Mucosa of stomach (tissue), 1 donor: ENCODE measurements around the gene POLR1F.

Experiments
- H3K27me3 ChIP-seq: one replicate; pipeline ENCODE4 v1.7.0; 2013; ENCODE audit warnings: mild to moderate bottlenecking, low read length; ENCODE audit not compliant: control insufficient read depth, insufficient read depth
- H3K36me3 ChIP-seq: one replicate; pipeline ENCODE4 v1.7.0; 2013; ENCODE audit warnings: low read length; ENCODE audit not compliant: control insufficient read depth, insufficient read depth
- H3K4me1 ChIP-seq: one replicate; pipeline ENCODE4 v1.7.0; 2013; ENCODE audit warnings: mild to moderate bottlenecking, low read length; ENCODE audit not compliant: control insufficient read depth, insufficient read depth
- H3K4me3 ChIP-seq: one replicate; pipeline ENCODE4 v1.7.0; 2013; ENCODE audit warnings: low read length
- H3K9ac ChIP-seq: one replicate; pipeline ENCODE4 v1.7.0; 2013; ENCODE audit warnings: mild to moderate bottlenecking, low read length, moderate library complexity
- H3K9me3 ChIP-seq: one replicate; pipeline ENCODE4 v1.7.0; 2013; ENCODE audit warnings: mild to moderate bottlenecking, low read length, moderate library complexity; ENCODE audit not compliant: control insufficient read depth
- donor health status: Pancreatic carcinoma.

The POLR1F gene

GRCh38 chr7:19670806-19671205, 38.0 kb downstream of the POLR1F start:
- Histone ChIP-seq H3K9ac (no peak overlapping the region), H3K27me3 (no peaks in the 10 kb centered on the region), H3K4me1 (no peaks in the 10 kb centered on the region), H3K4me3 (no peak overlapping the region), H3K36me3 (no peaks in the 10 kb centered on the region), H3K9me3 (no peaks in the 10 kb centered on the region)

GRCh38 chr7:19665399-19666008, 43.3 kb downstream of the POLR1F start:
- Histone ChIP-seq H3K4me3 (no peak overlapping the region), H3K4me1 (no peaks in the 10 kb centered on the region), H3K9ac (no peak overlapping the region), H3K9me3 (no peaks in the 10 kb centered on the region), H3K36me3 (no peaks in the 10 kb centered on the region), H3K27me3 (no peaks in the 10 kb centered on the region)

GRCh38 chr7:19663816-19664462, 44.9 kb downstream of the POLR1F start:
- H3K4me3 ChIP-seq = no peak overlapping the region
- H3K4me1 ChIP-seq = no peaks in the 10 kb centered on the region
- no peaks in the 10 kb centered on the region for H3K9me3 ChIP-seq
- H3K36me3 ChIP-seq = no peaks in the 10 kb centered on the region
- no peak overlapping the region for H3K9ac ChIP-seq
- H3K27me3 ChIP-seq = no peaks in the 10 kb centered on the region

GRCh38 chr7:19648791-19649190, 60.0 kb downstream of the POLR1F start:
- Histone ChIP-seq H3K4me1 (no peaks in the 10 kb centered on the region), H3K27me3 (no peaks in the 10 kb centered on the region), H3K9me3 (no peaks in the 10 kb centered on the region), H3K9ac (no peak overlapping the region), H3K4me3 (no peak overlapping the region), H3K36me3 (no peaks in the 10 kb centered on the region)
